Left renal pelvis (tissue), 4 donors: Measurements from ENCODE around the gene HPN. TPM values are rescaled to one million over a fixed set of nuclear protein-coding genes. Genes with fewer than 3 reads are reported as not detected.
"Not testable (repeated sequence)": the region's sequence is repeated elsewhere in the genome, so short reads cannot be mapped to it uniquely, and the experiment has no call there.

Source experiments
- DNase-seq, 4 donors: peaks; one replicate each; pipeline ENCODE4 v3.0.0-alpha.2; 2013; ENCODE audit warnings: low read depth in 4 of 4, low spot score in 3 of 4
- polyA plus RNA-seq, 4 donors: library from polyadenylated mRNA; unstranded; fragments of 120-200 nt; gene quantifications; one replicate each; pipeline ENCODE4 v1.2.1, GENCODE V29; 2013; ENCODE audit not compliant: insufficient read length in 4 of 4

Gene HPN
- polyA plus RNA-seq, 4 donors: 2.6 to 118 (median 79.0) TPM

DNA sequence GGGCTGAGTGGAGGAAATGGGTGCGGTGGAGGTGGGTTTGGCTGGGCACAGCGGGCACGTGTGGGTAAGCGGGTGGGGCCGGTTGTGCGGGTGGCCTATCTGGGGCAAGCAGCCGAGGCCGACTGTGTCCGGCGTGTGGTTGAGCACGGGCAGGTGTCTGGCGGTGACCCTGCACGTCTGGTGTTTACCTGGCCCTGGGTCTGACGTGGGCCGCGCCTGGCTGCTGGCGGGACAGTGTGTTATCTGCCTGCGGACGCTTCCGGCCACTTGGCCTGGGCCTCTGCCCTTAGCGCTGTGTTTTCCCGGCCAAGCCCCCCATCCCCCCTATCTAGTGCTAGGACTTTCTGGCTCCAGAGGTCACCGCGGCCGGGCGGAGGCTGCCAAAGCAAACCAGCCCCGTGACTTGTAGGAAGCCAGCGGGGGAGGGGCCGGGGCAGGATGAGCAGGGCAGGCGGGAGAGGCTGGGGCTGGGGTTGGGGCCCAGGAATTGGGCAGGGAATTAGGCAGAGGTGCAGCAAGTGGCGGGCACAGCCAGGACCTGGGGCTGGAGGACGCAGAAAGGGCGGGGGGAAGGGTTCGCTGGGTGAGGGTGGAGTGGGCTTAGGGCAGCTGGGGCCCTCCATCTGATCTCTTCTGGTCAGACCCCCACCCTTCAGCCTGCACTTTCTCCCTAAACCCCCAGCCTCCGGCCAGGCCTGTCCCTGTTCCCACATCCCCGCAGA is 534 bp upstream of the HPN start:
- no peak for DNase-seq

DNA sequence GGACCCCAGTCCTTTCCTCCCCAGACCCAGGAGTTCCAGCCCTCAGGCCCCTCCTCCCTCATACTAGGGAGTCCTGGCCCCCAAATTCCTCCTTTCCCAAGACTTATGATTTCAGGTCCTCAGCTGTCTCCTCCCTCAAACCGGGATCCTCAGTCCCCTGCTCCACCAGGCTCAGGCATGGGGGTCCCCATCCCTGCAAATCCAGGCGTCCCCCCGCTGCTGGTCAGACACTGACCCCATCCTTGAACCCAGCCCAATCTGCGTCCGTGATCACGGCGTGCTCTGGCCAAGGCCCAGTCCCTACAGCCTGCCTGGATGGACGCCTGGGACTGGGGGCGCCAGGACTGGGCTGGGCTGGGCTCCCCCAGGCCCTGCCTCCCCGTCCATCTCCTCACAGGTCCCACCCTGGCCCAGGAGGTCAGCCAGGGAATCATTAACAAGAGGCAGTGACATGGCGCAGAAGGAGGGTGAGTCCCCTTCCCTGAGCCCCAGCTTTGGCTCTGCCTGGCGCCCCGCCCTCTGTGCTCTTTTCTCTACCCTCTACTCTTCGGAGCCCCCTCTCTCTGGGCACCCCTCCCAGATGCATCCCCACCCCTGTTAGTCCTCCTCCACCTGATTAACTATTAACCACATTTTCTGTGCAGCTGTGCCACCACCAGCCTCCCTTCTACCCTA is 672 bp downstream of the HPN start:
- DNase-seq: no peak

DNA sequence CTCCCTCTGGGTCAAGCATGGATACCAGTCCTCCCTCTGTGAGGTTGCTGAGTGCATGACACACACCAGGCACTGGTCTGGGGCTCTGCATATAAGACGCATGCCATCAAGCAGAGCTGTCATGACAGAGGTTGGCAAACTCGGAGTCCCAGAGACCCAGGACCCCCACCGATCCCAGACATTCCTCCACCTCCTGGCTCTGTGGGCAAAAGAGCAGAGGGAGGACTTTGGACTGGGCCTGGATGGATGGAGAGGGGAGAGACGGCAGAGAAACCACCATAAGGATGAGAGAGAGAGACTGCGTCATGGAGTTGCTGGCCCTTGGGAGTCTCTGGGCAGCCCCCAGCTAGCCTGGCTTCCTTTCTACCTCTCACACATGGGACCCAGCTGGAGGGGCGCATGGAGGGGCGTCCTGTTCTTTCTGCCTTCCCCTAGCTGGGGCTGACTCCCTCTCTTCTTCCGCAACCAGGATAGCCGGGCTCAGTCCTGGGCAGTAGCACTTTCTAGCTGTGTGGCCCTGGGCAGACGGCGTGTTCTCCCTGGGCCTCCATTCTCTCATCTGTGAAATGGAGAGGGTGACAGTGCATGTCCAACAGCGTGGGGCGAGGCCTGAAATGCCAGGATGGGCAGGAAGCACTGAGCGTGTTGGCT is 1.6 kb downstream of the HPN start:
- no peak for DNase-seq

DNA sequence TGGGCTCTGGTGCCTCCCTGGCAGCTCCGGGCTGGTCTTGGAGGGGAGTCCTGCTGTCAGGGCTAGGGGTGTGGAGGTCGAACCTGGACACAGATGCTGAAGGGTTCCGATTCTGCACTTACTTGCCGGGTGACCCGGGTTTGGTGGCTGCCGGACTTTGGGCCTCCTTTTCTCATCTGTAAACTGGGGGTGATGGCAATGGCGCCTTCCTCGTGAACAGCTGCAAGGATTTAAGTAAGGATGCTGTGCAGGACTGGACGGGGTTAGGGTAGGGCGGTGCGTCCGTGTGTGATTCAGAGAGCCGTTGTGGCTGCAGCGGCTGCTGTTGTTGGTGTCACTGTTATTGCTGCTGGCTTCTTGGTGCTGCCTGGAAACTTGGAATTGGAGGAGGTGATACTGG is 2.4 kb downstream of the HPN start:
- DNase-seq: no peak

DNA sequence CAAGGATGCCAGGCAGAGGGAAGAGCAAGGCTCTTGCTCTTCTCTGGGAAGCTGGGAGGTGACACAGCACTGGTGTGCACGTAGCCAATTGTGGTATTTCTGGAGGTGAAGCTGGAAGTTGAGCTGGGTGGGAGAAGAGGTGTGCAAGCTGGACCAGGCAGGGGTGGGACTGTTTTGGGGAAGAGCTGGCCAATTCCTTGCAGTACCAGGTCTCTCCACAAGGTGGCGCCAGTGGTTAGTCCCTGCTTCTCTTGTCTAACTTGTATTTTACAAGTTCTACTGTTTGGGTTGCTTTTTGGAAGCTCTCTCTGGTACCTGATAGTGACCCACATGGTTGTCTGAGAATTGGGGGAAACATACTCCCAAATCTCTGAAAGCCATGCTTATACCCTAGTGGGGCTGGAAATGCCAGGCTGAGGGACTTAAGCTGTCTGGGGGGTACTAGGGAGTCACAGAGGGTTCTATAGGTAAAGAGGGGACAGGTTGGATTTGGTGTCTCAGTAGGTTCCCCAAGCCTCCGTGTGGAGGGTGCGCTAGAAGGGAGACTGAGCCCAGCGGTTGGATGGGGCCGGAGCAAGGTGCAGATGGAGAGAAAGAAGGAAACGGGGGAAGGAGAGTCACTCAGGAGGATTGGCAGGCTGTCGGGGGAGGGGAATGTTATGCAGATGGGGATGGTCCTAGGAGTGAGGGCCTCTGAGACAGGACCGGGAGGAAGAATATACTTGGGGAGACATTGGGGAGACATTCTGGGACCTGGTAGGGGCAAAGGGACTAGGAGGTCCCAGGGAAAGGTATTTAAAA is 3.0 kb downstream of the HPN start:
- DNase-seq: no peak

DNA sequence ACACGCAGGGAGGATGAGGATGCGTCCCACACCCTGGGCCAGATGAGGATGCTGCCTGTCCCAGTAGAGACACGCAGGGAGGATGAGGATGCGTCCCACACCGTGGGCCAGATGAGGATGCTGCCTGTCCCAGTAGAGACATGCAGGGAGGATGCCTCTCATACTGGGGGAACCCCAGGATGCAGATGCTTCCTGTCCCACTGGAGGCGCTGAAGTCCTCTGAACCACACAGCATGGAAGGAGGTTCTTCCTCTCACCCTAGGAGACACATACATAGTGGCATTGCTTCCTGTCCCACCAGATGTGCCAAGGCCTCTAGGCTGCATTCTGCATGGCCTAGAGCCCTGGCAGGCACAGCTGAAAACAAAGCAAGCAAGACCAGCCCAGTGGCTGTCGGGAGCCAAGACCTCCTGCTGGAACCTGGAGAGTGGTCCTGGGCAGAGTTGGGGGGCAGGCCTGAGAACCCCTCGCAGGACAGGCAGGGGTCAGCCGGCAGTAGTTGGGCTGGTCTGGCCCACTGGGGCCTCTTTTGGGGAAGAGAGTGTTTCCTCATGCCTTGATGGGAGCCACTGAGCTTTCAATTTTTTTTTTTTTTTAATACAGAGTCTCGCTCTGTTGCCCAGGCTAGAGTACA is 4.3 kb downstream of the HPN start:
- DNase-seq: no peak

DNA sequence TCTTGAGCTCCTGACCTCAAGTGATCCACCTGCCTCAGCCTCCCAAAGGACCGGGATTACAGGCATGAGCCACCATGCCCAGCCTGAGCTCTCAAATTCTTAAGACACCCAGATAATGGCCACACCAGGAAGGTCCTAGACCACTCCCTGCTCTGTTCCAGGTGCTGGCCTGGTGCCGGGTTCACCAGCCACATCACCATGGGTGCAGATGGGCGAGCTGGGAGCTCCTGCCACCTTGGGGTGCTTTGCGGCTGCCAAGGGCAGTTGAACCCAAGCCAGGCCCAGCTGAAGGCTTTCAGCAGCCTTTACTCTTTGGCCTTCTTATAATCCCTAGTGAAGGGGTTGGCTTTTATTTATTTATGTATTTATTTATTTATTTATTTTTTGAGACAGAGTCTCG is 4.9 kb downstream of the HPN start:
- no peak for DNase-seq

DNA sequence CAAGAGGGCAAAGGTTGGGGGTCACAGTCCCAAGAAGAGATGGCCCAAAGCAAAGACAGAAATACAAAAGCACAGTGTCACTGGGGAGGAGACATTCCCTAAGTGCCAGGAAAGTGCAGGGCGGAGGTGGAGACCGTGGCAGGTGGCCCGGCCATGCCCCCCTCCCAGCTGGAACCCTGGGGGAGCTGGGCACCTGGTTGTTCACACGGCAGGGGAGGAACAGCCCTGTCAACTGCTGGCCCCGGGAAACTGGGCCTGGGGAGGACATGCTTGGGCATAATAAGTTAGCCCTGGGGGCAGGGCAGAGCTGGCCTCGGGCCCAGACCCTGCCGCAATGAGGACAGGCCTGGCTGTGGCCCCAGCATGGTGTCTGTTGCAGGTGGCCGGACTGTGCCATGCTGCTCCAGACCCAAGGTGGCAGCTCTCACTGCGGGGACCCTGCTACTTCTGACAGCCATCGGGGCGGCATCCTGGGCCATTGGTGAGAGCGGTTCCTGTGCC is 7.4 kb downstream of the HPN start:
- DNase-seq: no peak

DNA sequence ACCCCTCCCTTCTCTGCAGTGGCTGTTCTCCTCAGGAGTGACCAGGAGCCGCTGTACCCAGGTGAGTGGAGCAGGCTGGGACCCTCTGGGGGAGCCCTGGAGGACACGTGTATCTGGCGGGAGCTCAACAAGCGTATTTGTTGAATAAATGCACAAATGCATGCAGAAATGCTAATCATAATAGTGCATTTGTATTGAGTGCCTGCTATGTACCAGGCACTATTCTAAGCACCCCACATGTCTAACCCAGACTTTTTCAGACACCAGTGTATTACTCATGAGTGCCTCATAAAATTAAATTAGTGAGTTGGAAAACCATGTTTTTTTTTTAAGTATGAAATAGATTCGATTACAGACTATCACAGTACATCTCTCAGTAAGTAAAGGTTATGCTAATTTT is 7.9 kb downstream of the HPN start:
- DNase-seq: no peak

DNA sequence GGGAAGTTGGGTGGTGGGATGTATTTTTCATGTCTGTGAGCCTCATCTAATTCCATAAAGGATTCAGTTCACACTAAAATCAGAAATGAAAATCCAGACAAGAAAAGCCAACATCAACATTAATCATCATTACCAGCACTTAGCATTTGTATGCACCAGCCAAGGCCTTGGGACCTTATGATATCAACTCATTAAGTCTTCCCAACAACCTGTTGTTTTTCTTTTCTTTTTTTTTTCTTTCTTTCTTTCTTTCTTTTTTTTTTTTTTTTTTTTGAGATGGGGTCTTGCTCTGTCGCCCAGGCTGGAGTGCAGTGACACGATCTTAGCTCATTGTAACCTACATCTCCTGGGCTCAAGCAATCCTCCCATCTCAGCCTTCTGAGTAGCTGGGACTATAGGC is 9.1 kb downstream of the HPN start:
- not testable (repeated sequence) for DNase-seq

DNA sequence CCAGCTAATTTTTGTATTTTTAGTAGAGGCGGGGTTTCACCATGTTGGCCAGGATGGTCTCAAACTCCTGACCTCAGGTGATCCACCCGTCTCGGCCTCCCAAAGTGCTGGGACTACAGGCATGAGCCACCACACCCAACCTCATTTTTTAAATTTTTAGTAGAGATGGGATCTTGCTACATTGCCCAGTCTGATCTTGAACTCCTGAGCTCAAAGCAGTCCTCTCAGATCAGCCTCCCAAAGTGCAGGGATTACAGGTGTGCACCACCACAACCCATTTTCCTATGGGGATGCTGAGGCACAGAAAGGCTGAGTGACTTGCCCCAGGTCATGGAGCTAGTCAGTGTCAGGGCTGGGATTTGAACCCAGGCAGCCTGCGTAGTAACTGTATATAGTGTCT is 9.7 kb downstream of the HPN start:
- not testable (repeated sequence) for DNase-seq

DNA sequence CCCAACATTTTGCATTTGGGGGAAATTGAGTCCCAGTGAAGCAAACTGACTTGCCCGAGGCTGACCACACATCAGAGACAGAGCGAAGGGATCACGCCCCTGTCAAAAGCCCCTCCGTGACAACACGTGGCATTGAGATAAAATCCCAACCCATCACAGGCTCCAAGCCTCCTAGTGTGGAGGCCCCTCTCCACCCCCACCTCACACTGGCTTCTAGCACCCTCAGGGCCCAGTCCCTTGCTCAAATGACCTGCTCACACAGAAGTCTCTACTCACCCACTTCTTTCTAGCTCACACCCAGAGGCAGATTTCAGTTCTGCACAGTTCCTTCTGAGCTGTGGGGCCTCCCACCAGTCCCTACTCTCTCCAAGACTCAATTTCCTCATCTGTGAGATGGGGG is 10.3 kb downstream of the HPN start:
- no peak for DNase-seq

DNA sequence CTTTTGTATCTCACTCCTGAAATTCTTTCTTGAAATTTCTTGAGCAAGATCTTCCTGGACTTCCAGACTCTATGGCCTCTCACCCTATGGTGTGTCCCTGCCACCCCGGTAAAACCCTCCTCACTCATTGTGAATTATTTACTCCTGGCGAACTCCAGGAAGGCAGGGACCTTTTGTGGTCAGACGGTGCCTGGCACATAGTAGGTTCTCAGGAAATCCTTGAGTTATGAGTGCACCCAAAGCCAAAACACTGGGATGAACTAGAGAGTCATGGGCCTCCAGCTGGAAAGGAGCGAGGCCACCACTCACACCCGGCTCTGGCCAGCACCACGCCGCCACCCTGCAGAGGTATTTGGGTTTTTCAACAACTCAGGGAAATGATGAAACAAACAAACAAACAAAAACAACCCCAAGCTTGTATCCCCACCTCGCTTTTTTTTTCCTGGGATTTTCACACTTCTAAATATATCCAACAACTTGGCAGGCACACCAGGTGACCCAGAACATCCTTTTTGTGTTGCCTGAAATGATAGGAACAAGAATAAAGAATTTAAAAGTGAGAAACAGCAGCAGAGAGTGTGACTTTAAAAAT is 11.2 kb downstream of the HPN start:
- no peak for DNase-seq

DNA sequence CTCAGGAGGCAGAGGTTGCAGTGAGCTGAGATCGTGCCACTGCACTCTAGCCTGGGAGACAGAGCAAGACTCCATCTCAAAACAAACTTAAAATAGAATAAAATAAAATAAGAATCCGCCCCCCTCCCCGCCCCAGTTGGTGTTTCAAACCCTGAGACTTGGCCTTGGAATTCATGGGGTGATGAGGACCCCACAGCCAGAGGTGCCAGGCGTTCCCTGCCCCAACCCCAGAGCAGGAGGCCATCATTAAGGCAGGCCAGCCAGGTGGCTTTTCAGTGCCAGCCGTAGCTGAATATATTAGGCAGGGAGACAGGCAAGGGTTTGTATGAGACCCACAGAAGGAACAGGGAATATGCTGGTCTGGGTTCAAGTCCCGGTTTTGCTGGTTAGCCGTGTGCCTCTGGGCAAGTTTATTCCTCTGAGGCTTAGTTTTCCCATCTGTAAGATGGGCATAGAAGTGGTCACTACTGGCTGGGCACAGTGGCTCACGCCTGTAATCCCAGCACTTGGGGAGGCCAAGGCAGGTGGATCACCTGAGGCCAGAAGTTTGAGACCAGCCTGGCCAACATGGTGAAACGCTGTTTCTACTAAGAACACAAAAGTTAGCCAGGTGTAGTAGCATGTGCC is 12.3 kb downstream of the HPN start:
- DNase-seq: no peak

DNA sequence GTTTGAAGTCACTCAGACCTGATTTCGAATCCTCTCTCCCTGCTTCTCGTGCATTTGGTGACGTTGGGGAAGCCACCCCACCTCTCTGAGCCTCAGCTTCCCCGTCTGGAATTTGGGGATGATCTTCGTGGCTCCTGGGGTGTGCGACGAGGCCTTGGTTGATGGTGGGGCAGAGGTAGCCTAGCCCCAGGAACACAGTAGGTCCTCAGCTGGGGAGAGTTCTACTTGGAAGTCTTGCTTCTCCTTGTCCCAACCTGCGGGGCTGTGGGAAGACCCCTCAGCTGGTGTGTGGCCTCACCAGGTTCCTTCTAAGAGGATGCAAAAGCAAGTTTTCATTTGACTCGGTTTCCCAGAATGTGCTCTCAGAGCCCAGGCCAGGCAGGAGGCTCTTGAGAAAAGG is 13.1 kb downstream of the HPN start:
- no peak for DNase-seq

DNA sequence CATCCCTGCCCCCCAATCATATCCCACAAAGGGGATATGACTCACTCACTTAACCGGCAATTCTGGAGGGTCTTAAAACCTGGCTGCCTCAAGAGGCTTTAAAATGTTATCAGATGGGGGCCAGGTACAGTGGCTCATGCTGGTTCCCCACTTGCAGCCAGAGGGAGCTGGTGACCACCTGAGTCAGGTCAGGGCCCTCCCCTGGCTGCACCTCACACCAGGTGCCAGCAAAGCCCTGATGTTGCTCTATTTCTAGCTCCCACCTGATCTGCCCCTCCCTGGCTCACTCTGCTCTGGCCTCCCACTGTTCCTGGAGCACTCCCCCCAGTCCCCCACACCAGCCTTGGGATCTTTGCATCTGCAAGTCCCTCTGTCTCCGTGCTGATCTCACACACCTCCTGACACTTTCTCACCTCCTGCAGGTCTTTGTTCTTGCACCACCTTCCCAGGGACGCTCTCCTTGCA is 14.2 kb downstream of the HPN start:
- DNase-seq: no peak

DNA sequence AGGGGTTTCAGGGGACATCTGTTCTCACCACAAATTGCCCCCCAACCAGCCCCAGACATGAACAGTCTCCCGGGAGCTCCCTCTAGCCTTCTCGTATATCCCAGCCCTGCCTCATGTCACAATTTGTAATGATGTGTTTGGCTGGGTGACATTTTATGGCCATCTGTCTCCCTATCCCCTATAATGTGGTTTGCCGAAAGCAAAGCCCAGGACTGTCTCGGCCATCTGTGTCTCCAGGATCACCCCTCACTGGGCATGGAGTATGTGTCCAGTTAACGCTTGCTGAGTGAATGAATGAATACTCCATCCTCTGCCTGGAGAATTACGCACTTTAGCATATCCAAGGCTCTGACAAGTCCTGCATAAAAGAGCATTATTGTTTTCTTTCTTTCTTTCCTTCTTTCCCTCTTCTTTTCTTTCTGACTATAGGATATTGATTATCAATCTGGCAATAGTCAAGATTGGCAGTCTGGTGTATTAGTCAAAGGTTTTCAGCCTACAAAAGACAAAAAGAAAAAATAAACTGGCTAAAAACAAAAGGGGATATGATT is 15.1 kb downstream of the HPN start:
- DNase-seq: no peak

DNA sequence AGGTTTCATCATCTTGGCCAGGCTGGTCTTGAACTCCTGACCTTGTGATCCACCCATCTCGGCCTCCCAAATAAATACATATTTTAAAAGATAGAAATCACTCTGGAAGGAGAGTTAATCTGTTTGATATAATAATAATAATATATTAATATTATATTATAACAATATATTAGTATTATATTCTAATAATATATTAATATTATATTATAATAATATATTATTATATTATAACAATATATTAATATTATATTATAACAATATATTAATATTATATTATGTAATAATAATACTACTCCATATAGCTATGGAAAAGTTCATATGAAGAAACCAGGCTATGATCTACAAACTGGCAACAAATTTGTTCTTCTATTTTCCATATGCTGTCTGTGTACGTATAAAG is 16.8 kb downstream of the HPN start:
- no peak for DNase-seq
